ENCODE measurements around the gene DPEP2.
"Not testable (repeated sequence)": the region's sequence is repeated elsewhere in the genome, so short reads cannot be mapped to it uniquely, and the experiment has no call there.

DPEP2 gene

GRCh38 chr16:67953641-67954375, 45.5 kb downstream of the DPEP2 start:
- DNase-seq = no peak

DNA sequence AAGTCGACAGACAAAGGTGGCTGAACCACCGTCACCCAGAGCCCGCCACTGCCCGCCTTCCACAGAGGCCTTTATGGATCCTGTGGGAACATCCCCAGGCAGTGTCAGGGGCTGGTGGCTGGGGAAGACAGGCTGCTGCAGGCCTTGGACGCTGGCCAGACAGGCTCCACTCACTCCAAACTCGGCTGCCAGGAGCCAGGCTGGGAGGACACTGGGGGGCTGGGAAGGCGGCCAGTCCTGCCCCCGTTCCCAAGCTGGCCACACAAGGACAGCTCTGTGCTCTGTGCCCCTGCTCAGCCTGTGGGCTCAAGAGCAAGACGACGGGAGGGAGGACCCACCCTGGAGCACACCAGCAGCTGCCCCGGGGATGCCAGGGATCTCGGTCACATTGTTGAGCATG, 47.8 kb downstream of the DPEP2 start:
- no peak for DNase-seq

DNA sequence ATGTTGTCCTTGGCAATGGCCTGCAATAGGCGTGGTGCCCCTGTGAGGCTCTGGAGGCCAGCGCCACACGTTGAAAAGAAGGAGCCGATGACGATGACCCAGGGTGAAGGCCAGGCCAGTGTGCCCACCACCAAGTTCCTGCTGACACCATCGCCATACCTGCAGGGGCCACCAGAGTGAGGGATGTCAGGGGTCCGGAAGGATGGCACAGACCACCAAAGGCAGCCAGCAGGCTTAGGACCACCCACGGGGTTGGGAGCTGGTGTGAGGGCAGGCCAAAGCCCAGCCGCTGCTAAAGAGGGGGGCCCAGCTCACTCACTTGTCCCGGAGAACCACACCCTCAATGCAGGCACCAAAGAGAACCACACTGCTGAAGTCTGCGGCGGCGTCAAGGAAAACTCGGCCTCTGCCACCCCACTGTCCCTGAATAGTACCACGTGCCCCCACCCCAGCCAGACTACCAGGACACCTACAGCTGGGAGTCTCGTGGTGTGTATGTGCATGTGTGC, 48.9 kb downstream of the DPEP2 start:
- DNase-seq = no peak

- DNase-seq = no peak
Observed at GRCh38 chr16:67949645-67950044, 49.6 kb downstream of the DPEP2 start.

DNA sequence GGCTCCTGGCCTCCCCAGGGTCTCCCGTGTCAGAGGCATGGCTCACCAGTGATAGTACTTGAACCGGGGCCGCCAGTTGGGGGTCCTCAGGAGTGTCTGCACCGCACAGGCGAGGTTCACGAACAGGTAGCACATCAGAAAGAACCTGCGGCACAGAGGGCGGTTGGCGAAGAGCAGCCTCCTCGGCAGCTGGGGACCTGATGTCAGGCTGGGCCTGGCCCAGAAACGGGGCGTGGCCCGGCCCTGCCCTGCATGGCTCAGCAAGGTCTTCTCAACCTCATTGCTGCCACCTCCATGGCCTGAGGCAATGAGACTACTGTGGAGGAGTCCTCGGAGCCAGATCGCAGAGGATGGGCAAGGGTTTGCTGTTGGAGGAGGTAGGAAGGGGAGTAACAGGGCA, 51.3 kb downstream of the DPEP2 start:
- DNase-seq = no peak

DNA sequence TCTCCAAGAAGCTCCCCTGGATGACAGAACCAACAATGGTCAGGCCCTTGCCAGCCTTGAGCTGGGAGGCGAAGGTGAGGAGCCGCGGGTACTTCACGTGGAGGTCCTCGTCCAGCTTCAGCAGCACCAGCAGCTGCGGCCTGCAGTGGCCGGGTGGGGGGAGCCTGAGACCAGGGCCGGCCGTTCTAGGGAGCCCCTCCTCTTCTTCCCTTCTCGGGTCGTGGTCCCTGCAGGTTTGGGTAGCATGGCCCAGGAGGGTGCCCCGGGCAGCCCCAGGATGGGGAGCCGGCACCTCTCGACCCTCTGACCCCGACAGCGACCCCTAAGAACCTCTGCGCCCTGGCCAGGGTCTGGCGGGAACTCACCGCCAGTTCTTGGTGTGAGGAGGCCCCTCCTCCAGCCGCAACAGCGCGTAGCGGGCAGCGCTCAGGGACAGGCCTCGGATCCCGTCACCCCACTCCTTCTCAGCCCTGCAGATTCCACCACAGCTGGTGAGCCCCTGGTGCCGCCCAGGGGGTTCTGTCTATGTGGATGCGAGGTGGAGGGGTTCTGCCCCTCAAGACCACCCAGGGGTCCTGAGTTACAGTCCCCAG, 52.2 kb downstream of the DPEP2 start:
- DNase-seq = no peak

GRCh38 chr16:67946128-67946569, 53.1 kb downstream of the DPEP2 start:
- DNase-seq = no peak

- DNase-seq = no peak
Observed at GRCh38 chr16:67945392-67945933, 53.8 kb downstream of the DPEP2 start.

DNA sequence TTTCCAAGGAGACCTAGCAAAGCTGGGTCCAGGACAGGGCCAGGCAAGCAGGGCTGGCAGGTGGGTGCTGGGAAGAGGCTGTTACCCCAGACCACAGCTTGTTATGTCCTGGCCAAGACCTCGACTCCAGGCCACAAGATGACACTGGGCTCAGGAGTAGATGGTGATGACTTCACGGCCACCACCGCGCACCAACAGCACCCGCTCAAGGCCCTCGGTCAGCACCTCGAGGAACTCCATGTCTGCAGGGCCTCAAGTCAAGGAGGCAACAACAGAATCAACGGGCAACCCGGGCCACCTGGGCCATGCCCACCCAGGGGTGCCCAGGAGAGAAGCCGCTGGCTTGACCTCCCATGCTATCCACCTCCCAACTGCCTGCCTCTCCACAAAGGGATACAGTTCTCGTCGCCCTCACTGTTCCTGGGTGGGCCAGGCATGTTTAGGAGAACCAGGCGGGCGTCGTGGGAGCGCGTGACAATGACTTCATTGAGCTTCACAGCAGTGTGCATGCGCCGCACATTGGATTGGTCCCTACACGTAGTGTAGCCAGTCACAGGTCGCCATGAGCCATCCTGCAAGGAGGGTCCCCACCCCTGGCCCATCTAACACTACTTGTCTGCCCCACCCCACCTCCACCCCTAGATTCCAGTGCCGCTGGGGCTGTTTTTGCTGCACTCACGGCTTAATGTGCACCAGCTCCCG, 54.4 kb downstream of the DPEP2 start:
- DNase-seq = no peak

DNA sequence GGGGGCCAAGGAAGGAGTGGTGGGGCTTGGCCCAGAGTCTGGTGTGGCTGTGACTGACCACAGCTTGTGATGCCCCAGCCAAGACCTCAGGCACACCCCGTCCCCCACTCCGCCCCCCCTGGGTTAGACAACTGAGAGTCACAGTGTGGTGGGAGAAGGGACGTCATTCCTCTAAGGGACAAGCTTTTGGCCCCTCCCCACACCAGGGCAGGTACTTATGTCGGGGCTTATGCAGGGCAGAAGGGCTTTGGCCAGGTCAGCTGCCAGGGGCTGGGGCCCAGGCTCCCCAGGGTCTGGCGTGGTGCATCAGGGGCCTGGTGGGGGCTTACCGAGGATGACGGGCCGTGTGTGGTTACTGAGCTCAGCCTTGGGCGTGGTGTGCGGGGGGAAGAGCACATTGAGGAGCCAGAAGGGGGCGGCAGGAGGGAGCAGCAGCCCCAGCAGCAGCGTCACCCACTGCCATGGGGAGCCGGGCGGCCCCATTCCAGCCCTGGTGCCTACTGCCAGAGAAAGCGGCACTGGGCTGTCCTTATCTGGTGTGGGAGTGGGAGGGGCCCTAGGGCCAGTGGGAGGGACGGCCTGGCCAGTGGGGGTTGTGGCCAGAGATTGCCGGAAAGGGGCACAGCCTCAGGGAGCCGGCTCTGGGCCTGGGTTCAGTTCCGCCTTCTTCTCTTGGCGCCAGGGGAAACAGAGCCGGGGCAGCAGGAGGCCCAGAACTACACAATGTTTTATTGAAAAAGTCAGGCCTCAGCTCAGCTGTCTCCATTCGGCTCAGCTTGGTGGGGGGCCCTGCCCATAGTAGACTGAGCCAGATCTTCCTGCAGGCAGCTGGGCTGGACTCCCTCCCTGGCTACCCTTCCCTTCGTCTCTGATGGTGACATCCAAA, 55.4 kb downstream of the DPEP2 start, which contains the start of gene LCAT:
Gene LCAT, minus strand, starts transcription at position 502 of the 886 bp plus-strand sequence. Its CDS starts 19 bp downstream, at position 483.
- DNase-seq = no peak

DNA sequence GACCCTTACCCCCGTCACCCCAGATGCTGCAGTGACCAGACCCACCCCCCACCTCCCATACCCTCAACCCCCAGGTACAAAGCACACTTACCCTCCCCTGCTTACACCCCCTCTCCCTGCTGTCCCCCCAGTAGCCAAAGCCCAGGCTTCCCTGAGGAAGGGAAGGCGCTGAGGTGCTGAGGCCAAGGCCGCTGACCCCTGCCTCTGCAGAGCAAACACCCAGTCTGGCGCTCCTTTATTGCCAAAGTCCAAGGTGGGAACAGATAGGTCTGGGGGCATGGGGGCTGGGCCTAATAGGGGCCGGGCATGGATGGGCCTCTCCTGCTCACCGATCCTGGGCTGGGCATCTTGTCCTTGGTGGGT, 56.0 kb downstream of the DPEP2 start:
- no peak for DNase-seq

DNA sequence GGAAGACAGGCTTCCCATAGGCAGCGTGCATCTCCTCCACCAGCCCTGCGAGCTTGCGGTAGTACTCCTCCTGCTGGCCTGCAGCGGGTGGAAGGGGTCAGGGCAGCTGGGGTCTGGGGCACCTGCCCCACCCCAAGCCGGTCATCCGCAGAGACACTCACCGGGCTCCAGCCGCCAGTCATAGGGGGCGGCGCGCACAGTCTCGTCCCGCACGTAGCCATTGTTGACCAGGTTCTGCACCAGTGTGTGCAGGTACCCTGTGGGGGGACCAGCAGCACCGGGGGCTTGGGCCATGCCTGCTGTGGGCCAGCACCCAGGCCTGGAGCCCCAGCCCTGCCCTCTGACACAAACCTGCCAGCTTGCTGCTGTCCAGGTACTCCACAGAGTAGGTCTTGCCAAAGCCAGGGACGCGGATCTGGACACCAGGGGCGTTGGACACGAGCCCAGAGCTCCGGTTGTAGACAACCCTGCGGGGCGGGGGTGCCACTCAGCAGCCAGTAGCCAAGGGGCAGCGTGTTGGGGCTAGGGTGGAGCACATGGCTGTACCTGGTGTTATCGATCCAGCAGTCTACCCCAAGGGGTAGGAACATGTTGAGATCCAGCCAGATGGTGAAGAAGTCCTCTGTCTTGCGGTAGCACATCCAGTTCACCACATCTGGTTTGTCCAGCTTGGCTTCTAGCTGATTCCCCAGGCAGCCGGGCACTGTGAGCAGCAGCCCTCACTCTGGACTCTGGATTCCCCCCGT, 56.6 kb downstream of the DPEP2 start:
- no peak for DNase-seq

- DNase-seq = peak in 1 of 5 donors; percentile 38
Observed at GRCh38 chr16:67942200-67942509, 57.1 kb downstream of the DPEP2 start.

DNA sequence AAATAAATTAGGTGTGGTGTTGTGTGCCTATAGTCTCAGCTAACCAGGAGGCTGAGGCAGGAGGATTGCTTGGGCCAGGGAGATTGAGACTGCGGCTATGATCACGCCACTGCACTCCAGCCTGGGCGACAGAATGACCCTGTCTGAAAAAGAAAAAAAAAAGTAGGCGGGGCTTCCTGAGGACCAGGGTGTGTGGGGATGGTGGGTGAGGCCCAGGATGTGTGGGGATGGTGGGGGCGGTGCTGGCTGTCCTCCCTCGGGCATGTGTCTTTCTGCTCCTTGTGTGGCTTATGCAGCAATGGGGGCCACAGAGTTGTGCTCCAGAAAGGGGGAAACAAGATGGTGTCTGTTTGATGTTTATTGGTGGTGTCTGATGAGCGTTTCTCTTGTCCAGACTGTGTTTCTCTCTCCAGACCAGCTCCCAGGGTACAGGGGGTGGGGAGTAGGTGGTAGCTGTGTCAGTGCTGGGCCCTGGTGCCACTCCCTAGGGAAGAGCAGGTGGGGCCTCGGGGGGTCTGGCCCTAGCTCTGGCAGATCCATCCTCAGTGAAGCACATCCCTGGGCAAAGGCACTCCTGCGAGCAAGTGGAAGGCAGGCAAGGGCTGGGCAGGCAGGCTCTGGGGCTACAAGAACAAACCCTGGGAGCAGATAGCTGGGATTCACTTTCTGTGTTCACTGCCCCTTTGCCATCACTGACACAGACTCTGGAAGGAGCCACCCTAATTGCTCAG, 57.6 kb downstream of the DPEP2 start:
- DNase-seq = no peak

GRCh38 chr16:67940446-67941089, 58.7 kb downstream of the DPEP2 start:
- no peak for DNase-seq

GRCh38 chr16:67939507-67940445, 59.5 kb downstream of the DPEP2 start:
- DNase-seq = peak in 2 of 5 donors; percentile 27 to 36

GRCh38 chr16:67937713-67938112, 61.6 kb downstream of the DPEP2 start:
- DNase-seq = not testable (repeated sequence)
